CD4-positive, alpha-beta T cell treated with Interleukin-17A for 1 hour (primary cell): ENCODE data around the gene TRIM61.
"Not testable (repeated sequence)": the region's sequence is repeated elsewhere in the genome, so short reads cannot be mapped to it uniquely, and the experiment has no call there.

Source experiments
- DNase-seq: peaks from one replicate; pipeline ENCODE4 v3.0.0-alpha.2; 2020

Gene TRIM61

GRCh38 chr4:164977243-164978164 is at the start of gene TRIM61:
TSS of gene TRIM61 (minus strand) at chr4:164977657. CDS start at chr4:164970002, 7,655 bp downstream.
- DNase-seq: peak; percentile 48

- not testable (repeated sequence) for DNase-seq
These were observed 48.3 kb upstream of the TRIM61 start for GRCh38 chr4:165025782-165026181.

GRCh38 chr4:165019995-165020394 is 42.5 kb upstream of the TRIM61 start:
- not testable (repeated sequence) for DNase-seq

- DNase-seq: no peak
These were observed 39.5 kb upstream of the TRIM61 start for GRCh38 chr4:165016971-165017370.

GRCh38 chr4:165013691-165014090 is 36.2 kb upstream of the TRIM61 start:
- no peak for DNase-seq

GRCh38 chr4:165011403-165011802 is 33.9 kb upstream of the TRIM61 start:
- no peak for DNase-seq

- no peak for DNase-seq
These were observed 33.5 kb upstream of the TRIM61 start for GRCh38 chr4:165010991-165011390.

GRCh38 chr4:165010487-165010886 is 33.0 kb upstream of the TRIM61 start:
- no peak for DNase-seq

GRCh38 chr4:165009493-165010227 is 32.2 kb upstream of the TRIM61 start:
- no peak for DNase-seq

GRCh38 chr4:165006886-165007285 is 29.4 kb upstream of the TRIM61 start:
- DNase-seq: no peak

- no peak for DNase-seq
These were observed 29.0 kb upstream of the TRIM61 start for GRCh38 chr4:165006456-165006855.

- no peak for DNase-seq
These were observed 28.0 kb upstream of the TRIM61 start for GRCh38 chr4:165005352-165005925.

GRCh38 chr4:165001957-165002356 is 24.5 kb upstream of the TRIM61 start:
- DNase-seq: not testable (repeated sequence)

- DNase-seq: not testable (repeated sequence)
These were observed 21.1 kb upstream of the TRIM61 start for GRCh38 chr4:164998526-164999080.

GRCh38 chr4:164997941-164998340 is 20.5 kb upstream of the TRIM61 start:
- DNase-seq: no peak

- no peak for DNase-seq
These were observed 19.9 kb upstream of the TRIM61 start for GRCh38 chr4:164997324-164997723.

GRCh38 chr4:164996123-164996522 is 18.7 kb upstream of the TRIM61 start:
- DNase-seq: not testable (repeated sequence)

GRCh38 chr4:164990786-164991185 is 13.3 kb upstream of the TRIM61 start:
- not testable (repeated sequence) for DNase-seq

- DNase-seq: no peak
These were observed 12.0 kb upstream of the TRIM61 start for GRCh38 chr4:164989471-164989870.

- not testable (repeated sequence) for DNase-seq
These were observed 5.5 kb downstream of the TRIM61 start for GRCh38 chr4:164971929-164972328.

GRCh38 chr4:164959896-164960295 is 17.6 kb downstream of the TRIM61 start:
- no peak for DNase-seq

- DNase-seq: not testable (repeated sequence)
These were observed 18.0 kb downstream of the TRIM61 start for GRCh38 chr4:164959421-164959820.
